Prostate gland (tissue), 2 donors: ENCODE data around the gene CTSC. TPM values are rescaled to one million over a fixed set of nuclear protein-coding genes. Genes with fewer than 3 reads are reported as not detected.
A peak's percentile ranks its signal among the peaks of the same experiment; 100 is the strongest.

Source experiments
- DNase-seq: peaks from one replicate; pipeline ENCODE4 v3.0.0-alpha.2; 2019; ENCODE audit warnings: low spot score
- H3K27ac ChIP-seq, 2 donors: fragments of 200-600 bp; sonication (generic); 2 replicates each; pipeline ENCODE4 v1.5.1; 2017 to 2019
- H3K27me3 ChIP-seq: fragments of 200-600 bp; sonication (generic); replicated peaks from 2 replicates; pipeline ENCODE4 v1.5.1; 2019; ENCODE audit not compliant: insufficient read depth
- H3K36me3 ChIP-seq, 2 donors: fragments of 200-600 bp; sonication (generic); 1 replicate in 1 of 2; 2 replicates in 1 of 2; pipeline versions ENCODE4 v1.5.1 to v1.8.1; 2017 to 2019
- H3K4me1 ChIP-seq: fragments of 200-600 bp; sonication (generic); replicated peaks from 2 replicates; pipeline ENCODE4 v1.5.1; 2019
- H3K4me3 ChIP-seq, 2 donors: fragments of 200-600 bp; sonication (generic); 2 replicates each; pipeline ENCODE4 v1.5.1; 2017 to 2019
- H3K9me3 ChIP-seq: fragments of 200-600 bp; sonication (generic); 2 replicates; pipeline ENCODE4 v1.5.1; 2017
- POLR2A ChIP-seq: fragments of 450-650 bp; IDR thresholded peaks from one replicate; pipeline ENCODE4 v1.6.1; 2016; ENCODE audit warnings: antibody characterized with exemption, mild to moderate bottlenecking
- POLR2AphosphoS5 ChIP-seq: sonication (generic); formaldehyde crosslinking; IDR thresholded peaks from one replicate; pipeline ENCODE4 v1.6.1; 2017; ENCODE audit warnings: antibody characterized with exemption
- WGBS: methylation state at CpG from one replicate; pipeline ENCODE4 v1.1.5; 2018; 5-methylcytosine and 5-hydroxymethylcytosine counted together
- intact Hi-C: fragments of 100-400 bp; cut with DNase I; formaldehyde crosslinking; loops from one replicate; pipeline ENCODE4 v1.14.2; 2022
- total RNA-seq, 2 donors: library from RNA; depleted of rRNA; stranded (reverse); fragments of >200 nt; gene quantifications; one replicate each; pipeline ENCODE4 v1.1.0, GENCODE V29; 2016
- TF ChIP-seq, protein P1 (sequence below), 4 experiments: fragments of 200-600 bp in 2 of 4; fragments of 450-650 bp in 2 of 4; sonication (generic) in 2 of 4; IDR thresholded peaks; 1 replicate in 3 of 4; 2 replicates in 1 of 4; pipeline ENCODE4 v1.5.1; 2016 to 2019; ENCODE audit warnings: antibody characterized with exemption in 4 of 4, mild to moderate bottlenecking in 2 of 4, moderate library complexity in 2 of 4

The CTSC gene
- total RNA-seq, 2 donors from 2014 or later = 19.4 to 65.5 TPM

GRCh38 chr11:88284336-88285050 lies 53.0 kb downstream of the CTSC start:
- TF ChIP-seq POLR2AphosphoS5 (no peak), POLR2A (no peak)
- TF ChIP-seq, protein P1, sequence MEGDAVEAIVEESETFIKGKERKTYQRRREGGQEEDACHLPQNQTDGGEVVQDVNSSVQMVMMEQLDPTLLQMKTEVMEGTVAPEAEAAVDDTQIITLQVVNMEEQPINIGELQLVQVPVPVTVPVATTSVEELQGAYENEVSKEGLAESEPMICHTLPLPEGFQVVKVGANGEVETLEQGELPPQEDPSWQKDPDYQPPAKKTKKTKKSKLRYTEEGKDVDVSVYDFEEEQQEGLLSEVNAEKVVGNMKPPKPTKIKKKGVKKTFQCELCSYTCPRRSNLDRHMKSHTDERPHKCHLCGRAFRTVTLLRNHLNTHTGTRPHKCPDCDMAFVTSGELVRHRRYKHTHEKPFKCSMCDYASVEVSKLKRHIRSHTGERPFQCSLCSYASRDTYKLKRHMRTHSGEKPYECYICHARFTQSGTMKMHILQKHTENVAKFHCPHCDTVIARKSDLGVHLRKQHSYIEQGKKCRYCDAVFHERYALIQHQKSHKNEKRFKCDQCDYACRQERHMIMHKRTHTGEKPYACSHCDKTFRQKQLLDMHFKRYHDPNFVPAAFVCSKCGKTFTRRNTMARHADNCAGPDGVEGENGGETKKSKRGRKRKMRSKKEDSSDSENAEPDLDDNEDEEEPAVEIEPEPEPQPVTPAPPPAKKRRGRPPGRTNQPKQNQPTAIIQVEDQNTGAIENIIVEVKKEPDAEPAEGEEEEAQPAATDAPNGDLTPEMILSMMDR (IDR thresholded peaks at IDR 0.05) = no peak
- intact Hi-C loops = no loop called here
- Histone ChIP-seq H3K4me1 (no peaks in the 10 kb centered on the region), H3K36me3 (no peaks in the 10 kb centered on the region), H3K27ac (no peak overlapping the region), H3K27me3 (no peaks in the 10 kb centered on the region), H3K4me3 (no peak overlapping the region), H3K9me3 (no peaks in the 10 kb centered on the region)
- no peak for DNase-seq

DNA sequence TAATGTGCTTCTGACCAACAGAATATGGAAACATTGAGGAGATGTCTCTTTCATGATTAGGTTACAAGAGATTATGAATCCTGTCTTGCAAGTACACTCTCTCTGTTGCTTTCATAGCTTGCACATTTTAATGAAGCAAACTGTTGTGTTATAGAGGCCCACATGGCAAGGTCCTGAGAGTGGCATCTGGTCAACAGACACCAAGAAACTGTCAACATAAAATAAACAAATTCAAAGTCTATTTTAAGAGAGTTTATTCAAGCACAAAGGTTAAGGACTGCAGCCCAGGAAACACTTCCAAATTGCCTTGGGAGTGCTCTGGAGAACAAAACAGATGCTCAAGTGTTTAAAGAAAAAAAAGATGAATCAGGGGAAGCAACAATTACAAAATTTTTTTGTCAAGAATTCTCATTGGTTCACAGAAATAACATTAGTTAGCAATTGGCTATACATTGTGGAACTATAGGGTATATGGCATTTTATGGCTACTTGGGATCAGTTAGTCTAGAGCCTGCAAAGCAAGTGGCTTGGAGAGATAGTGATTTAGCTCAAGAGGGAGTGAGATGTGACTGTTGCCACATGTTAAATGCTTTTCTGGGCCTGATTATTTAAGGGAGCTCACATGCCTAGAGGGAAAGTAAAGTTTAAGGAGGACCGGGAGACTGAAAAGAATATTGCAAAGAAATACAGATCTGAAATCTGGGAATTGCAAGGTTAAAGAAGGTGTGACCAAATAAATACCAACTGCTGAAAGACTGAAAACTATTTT lies 54.6 kb downstream of the CTSC start:
- Histone ChIP-seq H3K27me3 (no peaks in the 10 kb centered on the region), H3K27ac (no peak overlapping the region), H3K9me3 (no peaks in the 10 kb centered on the region), H3K36me3 (no peaks in the 10 kb centered on the region), H3K4me1 (no peaks in the 10 kb centered on the region), H3K4me3 (no peak overlapping the region)
- intact Hi-C loops = no loop called here
- 83% methylated on average over 1 of the region's 1 CpG for WGBS
- TF ChIP-seq POLR2AphosphoS5 (no peak), POLR2A (no peak)
- TF ChIP-seq, protein P1 (IDR thresholded peaks at IDR 0.05) = no peak
- DNase-seq = no peak

- Histone ChIP-seq H3K27ac (no peak overlapping the region), H3K27me3 (no peaks in the 10 kb centered on the region), H3K4me3 (no peak overlapping the region), H3K4me1 (no peaks in the 10 kb centered on the region), H3K36me3 (no peaks in the 10 kb centered on the region), H3K9me3 (no peaks in the 10 kb centered on the region)
- TF ChIP-seq POLR2AphosphoS5 = no peak
- TF ChIP-seq POLR2A = no peak
- TF ChIP-seq, protein P1 (IDR thresholded peaks at IDR 0.05) = no peak
- intact Hi-C loops = no loop called here
- DNase-seq = no peak
- 33% methylated on average over 3 of the region's 3 CpGs for WGBS
Observed at GRCh38 chr11:88281317-88281712, 56.2 kb downstream of the CTSC start.

DNA sequence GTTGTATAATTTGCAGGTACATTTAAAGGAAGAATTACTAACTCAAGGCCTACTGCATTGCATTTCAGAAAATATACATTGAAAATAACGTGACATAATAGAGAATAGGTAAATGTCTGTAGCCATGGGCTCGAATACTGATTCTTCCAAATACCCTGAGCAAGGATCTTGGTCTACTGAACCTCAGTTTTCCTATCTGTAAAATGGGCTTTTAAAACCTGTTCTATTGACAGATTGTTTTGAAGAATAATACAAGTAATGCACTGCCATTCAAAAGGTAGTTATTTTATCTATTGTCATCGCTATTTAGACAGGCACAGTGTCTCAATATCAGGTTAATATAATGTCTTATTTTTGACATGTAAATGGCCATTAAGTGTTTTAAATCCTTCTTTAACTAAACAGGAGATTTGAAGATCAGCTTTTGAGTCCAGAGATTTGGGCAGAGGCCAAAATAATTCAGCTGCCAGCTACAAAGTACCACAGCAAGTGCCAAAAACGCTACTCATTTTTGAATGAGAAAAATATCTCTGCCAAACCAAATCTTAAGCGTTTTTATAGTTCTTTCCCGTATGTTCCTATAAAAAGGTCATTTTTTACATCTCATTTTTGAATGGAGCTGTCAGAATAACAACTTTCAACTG lies 56.7 kb downstream of the CTSC start:
- DNase-seq = peak; percentile 34
- TF ChIP-seq POLR2A (no peak), POLR2AphosphoS5 (no peak)
- TF ChIP-seq, protein P1 (IDR thresholded peaks at IDR 0.05) = no peak
- Histone ChIP-seq H3K27me3 (no peaks in the 10 kb centered on the region), H3K27ac (no peak overlapping the region), H3K4me3 (no peak overlapping the region), H3K4me1 (no peaks in the 10 kb centered on the region), H3K36me3 (no peaks in the 10 kb centered on the region), H3K9me3 (no peaks in the 10 kb centered on the region)
- intact Hi-C loops = no loop called here
- 37% methylated on average over 6 of the region's 6 CpGs for WGBS
